ENCODE results near the gene PHF5A. TPM values are rescaled to one million over a fixed set of nuclear protein-coding genes. Genes with fewer than 3 reads are reported as not detected.

Gene PHF5A
- polyA plus RNA-seq, 1 of the 3 experiments (the other 2 are of a cell fraction), result 39.6 TPM

DNA sequence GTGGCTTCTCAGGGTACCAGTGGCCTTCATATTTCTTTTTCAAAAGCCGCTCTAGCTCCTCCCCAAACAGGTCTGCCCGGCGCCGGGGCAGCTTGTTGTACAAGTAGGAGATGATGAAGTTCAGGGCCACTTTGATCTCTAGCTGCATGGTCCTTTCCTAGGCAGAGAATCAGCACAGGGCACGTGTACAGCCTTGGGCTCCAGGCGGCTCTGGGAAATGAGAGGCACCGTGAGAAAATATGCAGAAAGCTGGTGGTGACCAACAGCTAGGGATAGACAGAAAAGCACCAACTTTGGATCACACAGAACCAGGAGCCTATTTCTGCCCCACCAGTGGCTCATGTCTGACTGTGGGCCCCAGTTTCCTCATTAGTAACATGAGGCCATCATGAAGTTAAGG, 31.3 kb downstream of the PHF5A start:
- Histone ChIP-seq H3K27ac (ENCODE audit: low read depth in 2 of 2, low read length in 1 of 2) (no peak overlapping the region), H3K9ac (no peak overlapping the region), H4K20me1 (ENCODE audit: insufficient read depth) (peaks cover 54% of the 10 kb centered on the region), H3K4me3 (ENCODE audit: low read depth in 2 of 2, low read length in 1 of 2) (no peak overlapping the region), H3K27me3 (ENCODE audit: insufficient read depth) (no peaks in the 10 kb centered on the region), H3F3A (replicated peaks; ENCODE audit: insufficient read depth) (no peaks in the 10 kb centered on the region), H3K9me2 (no peaks in the 10 kb centered on the region), H3K79me2 (ENCODE audit: insufficient read depth) (peaks cover 69% of the 10 kb centered on the region), H3K4me1 (ENCODE audit: control insufficient read depth in 1 of 2, insufficient read depth in 2 of 2, low read depth in 1 of 2, low read length in 1 of 2) (no peaks in the 10 kb centered on the region), H3K9me3 (no peaks in the 10 kb centered on the region), H3K36me3 (replicated peaks in 1 of 2; ENCODE audit: control insufficient read depth in 1 of 2, insufficient read depth in 2 of 2, low read length in 1 of 2) (peaks cover under 1 to 20% of the 10 kb centered on the region in 2 experiments), H2AFZ (ENCODE audit: low read depth) (no peak overlapping the region), H3K4me2 (no peak overlapping the region)
- no peak for DNase-seq
- 97% methylated on average over 4 of the region's 7 CpGs for WGBS (ENCODE audit: low lambda C conversion rate)
- ChIA-PET POLR2A (no interaction called here), CTCF (interaction anchor here (1.0 kb wide), 1 partner anchor 33 kb away, joined by 3 read pairs; no protein-coding TSS in a partner anchor)
- TF ChIP-seq, protein P1, sequence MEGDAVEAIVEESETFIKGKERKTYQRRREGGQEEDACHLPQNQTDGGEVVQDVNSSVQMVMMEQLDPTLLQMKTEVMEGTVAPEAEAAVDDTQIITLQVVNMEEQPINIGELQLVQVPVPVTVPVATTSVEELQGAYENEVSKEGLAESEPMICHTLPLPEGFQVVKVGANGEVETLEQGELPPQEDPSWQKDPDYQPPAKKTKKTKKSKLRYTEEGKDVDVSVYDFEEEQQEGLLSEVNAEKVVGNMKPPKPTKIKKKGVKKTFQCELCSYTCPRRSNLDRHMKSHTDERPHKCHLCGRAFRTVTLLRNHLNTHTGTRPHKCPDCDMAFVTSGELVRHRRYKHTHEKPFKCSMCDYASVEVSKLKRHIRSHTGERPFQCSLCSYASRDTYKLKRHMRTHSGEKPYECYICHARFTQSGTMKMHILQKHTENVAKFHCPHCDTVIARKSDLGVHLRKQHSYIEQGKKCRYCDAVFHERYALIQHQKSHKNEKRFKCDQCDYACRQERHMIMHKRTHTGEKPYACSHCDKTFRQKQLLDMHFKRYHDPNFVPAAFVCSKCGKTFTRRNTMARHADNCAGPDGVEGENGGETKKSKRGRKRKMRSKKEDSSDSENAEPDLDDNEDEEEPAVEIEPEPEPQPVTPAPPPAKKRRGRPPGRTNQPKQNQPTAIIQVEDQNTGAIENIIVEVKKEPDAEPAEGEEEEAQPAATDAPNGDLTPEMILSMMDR (IDR thresholded peaks at IDR 0.05), result no peak
- TF ChIP-seq SMC3 (IDR thresholded peaks at IDR 0.05; ENCODE audit: low read depth, low read length), result no peak
- no peak for TF ChIP-seq EZH2phosphoT487 (IDR thresholded peaks at IDR 0.05; ENCODE audit: borderline replicate concordance, low read depth)
- no peak for TF ChIP-seq EP300 (IDR thresholded peaks at IDR 0.05; ENCODE audit: borderline replicate concordance in 1 of 2, low read depth in 1 of 2, low read length in 1 of 2)
- TF ChIP-seq, protein P2, sequence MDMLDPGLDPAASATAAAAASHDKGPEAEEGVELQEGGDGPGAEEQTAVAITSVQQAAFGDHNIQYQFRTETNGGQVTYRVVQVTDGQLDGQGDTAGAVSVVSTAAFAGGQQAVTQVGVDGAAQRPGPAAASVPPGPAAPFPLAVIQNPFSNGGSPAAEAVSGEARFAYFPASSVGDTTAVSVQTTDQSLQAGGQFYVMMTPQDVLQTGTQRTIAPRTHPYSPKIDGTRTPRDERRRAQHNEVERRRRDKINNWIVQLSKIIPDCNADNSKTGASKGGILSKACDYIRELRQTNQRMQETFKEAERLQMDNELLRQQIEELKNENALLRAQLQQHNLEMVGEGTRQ (IDR thresholded peaks at IDR 0.05; ENCODE audit: borderline replicate concordance, low read depth, low read length), result no peak
- TF ChIP-seq GATA2 (CRISPR knock-in tag; IDR thresholded peaks at IDR 0.05), result no peak
- TF ChIP-seq YY1 (IDR thresholded peaks at IDR 0.05; ENCODE audit: low read depth), result no peak
- TF ChIP-seq SIN3A (IDR thresholded peaks at IDR 0.05; ENCODE audit: borderline replicate concordance, low read depth, low read length), result no peak
- TF ChIP-seq FOXM1 (IDR thresholded peaks at IDR 0.05; ENCODE audit: low read depth), result no peak

DNA sequence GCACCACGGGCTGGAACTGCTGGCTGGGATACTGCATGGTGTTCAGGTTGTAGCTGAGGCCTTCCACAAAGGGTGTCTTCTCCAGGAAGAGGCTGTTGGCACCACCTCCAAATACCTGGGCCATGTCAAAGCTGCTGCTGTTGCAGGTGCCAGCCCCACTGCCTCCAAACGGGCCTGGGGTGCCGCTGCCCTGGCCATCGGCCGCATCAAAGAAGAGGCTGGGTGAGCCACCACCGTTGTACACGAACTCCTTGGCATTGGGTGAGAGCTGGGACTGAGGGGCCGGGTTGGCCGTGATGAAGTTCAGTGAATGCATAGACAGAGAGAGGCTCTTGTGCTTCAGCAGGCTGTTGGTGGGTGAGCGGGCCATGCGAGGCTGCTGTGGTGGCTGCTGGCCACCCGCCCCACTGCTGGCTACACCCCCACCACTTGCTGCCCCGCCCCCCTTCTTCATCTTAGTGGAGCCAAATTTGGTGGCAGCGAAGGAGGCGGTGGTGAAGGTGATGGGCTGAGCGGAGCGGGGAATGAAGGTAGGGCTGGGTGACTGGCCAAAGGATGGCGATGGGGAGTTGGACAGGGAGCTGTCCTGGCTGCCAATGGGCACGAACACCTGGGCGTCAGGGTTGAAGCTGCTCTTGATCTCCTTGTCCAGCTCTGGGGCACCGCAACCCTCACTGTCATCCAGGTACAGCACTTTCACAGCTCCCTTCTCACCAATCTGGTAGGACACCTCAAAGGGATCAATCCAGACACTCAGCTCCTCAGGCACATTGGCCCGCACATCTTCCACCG, 32.0 kb downstream of the PHF5A start:
- Histone ChIP-seq H3K9me2 (no peaks in the 10 kb centered on the region), H4K20me1 (ENCODE audit: insufficient read depth) (peaks cover 49% of the 10 kb centered on the region), H3K36me3 (replicated peaks in 1 of 2; ENCODE audit: control insufficient read depth in 1 of 2, insufficient read depth in 2 of 2, low read length in 1 of 2) (peaks cover 0 to 23% of the 10 kb centered on the region in 2 experiments), H3K9ac (no peak overlapping the region), H3K27ac (ENCODE audit: low read depth in 2 of 2, low read length in 1 of 2) (no peak overlapping the region), H3K27me3 (ENCODE audit: insufficient read depth) (no peaks in the 10 kb centered on the region), H3F3A (replicated peaks; ENCODE audit: insufficient read depth) (no peaks in the 10 kb centered on the region), H3K4me3 (ENCODE audit: low read depth in 2 of 2, low read length in 1 of 2) (no peak overlapping the region), H3K4me2 (no peak overlapping the region), H3K79me2 (ENCODE audit: insufficient read depth) (peaks cover 62% of the 10 kb centered on the region), H3K4me1 (ENCODE audit: control insufficient read depth in 1 of 2, insufficient read depth in 2 of 2, low read depth in 1 of 2, low read length in 1 of 2) (no peaks in the 10 kb centered on the region), H2AFZ (ENCODE audit: low read depth) (no peak overlapping the region), H3K9me3 (no peaks in the 10 kb centered on the region)
- ChIA-PET POLR2A (interaction anchor here (0.8 kb wide), 1 partner anchor 19 kb away, joined by 3 read pairs; no protein-coding TSS in a partner anchor), CTCF (interaction anchor here (1.2 kb wide), 1 partner anchor 81 kb away, joined by 4 read pairs; no protein-coding TSS in a partner anchor)
- no peak for TF ChIP-seq GATA2 (CRISPR knock-in tag; IDR thresholded peaks at IDR 0.05)
- 96% methylated on average over 13 of the region's 23 CpGs for WGBS (ENCODE audit: low lambda C conversion rate)
- no peak for DNase-seq
